Gastroesophageal sphincter (tissue), 4 donors: ENCODE results near the gene NETO1. TPM values are rescaled to one million over a fixed set of nuclear protein-coding genes. Genes with fewer than 3 reads are reported as not detected.

Experiments
- ATAC-seq: fragments of 150-250 bp; one replicate; pipeline ENCODE4 v1.9.1; 2016; ENCODE audit warnings: mild to moderate bottlenecking, moderate library complexity
- H3K27ac ChIP-seq, 4 donors: fragments of 200-600 bp; sonication (generic) in 3 of 4; 1 replicate in 3 of 4; 2 replicates in 1 of 4; pipeline ENCODE4 v1.5.1; 2016 to 2019
- H3K27me3 ChIP-seq: fragments of 200-600 bp; sonication (generic); one replicate; pipeline ENCODE4 v1.5.1; 2019
- H3K36me3 ChIP-seq, 2 donors: fragments of 200-600 bp; sonication (generic); one replicate each; pipeline ENCODE4 v1.5.1; 2019; ENCODE audit warnings: control low read depth in 1 of 2
- H3K4me1 ChIP-seq, 3 donors: fragments of 200-600 bp; sonication (generic); 1 replicate in 2 of 3; 2 replicates in 1 of 3; pipeline ENCODE4 v1.5.1; 2016 to 2019; ENCODE audit warnings: control low read depth in 2 of 3
- H3K4me3 ChIP-seq, 2 donors: fragments of 200-600 bp; sonication (generic); one replicate each; pipeline ENCODE4 v1.5.1; 2019; ENCODE audit warnings: mild to moderate bottlenecking in 1 of 2, moderate library complexity in 1 of 2
- H3K9me3 ChIP-seq, 3 donors: fragments of 200-600 bp; sonication (generic); one replicate each; pipeline ENCODE4 v1.5.1; 2017 to 2019; ENCODE audit warnings: control low read depth in 2 of 3
- EP300 ChIP-seq: sonication (generic); formaldehyde crosslinking; IDR thresholded peaks from one replicate; pipeline ENCODE4 v1.6.1; 2017; ENCODE audit warnings: antibody characterized with exemption, mild to moderate bottlenecking
- POLR2A ChIP-seq, 2 donors: fragments of 450-650 bp; IDR thresholded peaks; one replicate each; pipeline ENCODE4 v1.6.1; 2017; ENCODE audit warnings: antibody characterized with exemption in 2 of 2, mild to moderate bottlenecking in 2 of 2, moderate library complexity in 1 of 2
- POLR2AphosphoS5 ChIP-seq: sonication (generic); formaldehyde crosslinking; IDR thresholded peaks from one replicate; pipeline ENCODE4 v1.6.1; 2017; ENCODE audit warnings: antibody characterized with exemption
- WGBS, 2 donors: methylation state at CpG; one replicate each; pipeline ENCODE4 v1.1.5; 2018; ENCODE audit warnings: low coverage in 1 of 2; 5-methylcytosine and 5-hydroxymethylcytosine counted together
- total RNA-seq, 4 donors: library from RNA; depleted of rRNA; stranded (reverse); fragments of >200 nt; gene quantifications; one replicate each; pipeline ENCODE4 v1.1.0, GENCODE V29; 2016
- TF ChIP-seq, protein P1 (sequence below), 4 experiments: fragments of 200-600 bp in 2 of 4; fragments of 450-650 bp in 2 of 4; sonication (generic) in 1 of 4; IDR thresholded peaks; one replicate each; pipeline ENCODE4 v1.5.1; 2017 to 2019; ENCODE audit warnings: antibody characterized with exemption in 4 of 4, mild to moderate bottlenecking in 2 of 4, moderate library complexity in 2 of 4

NETO1 gene
- total RNA-seq, 4 donors from 2014 or later, result 0.23 TPM; not detected in 3

DNA sequence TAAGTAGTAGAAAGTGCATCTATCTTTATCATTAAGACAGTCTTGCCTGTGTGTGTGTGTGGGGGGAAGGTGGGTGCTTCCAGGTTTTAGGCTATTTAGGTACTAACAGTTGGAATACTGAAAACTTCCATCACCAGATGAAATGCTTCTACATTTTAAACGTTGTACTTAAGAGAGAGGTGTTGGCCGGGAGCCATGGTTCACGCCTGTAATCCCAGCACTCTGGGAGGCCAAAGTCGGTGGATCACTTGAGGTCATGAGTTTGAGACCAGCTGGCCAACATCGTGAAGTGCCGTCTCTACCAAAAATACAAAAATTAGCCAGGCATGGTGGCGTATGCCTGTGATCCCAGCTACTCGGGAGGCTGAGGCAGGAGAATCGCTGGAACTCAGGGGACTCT lies 4.0 kb downstream of the NETO1 start:
- ATAC-seq, result no peak
- H3K27ac ChIP-seq, result no peak overlapping the region
- WGBS, 2 donors, result 53 to 72% methylated on average over 5 to 7 of the region's 9 CpGs
- TF ChIP-seq POLR2AphosphoS5, result no peak
- TF ChIP-seq POLR2A (IDR thresholded peaks at IDR 0.05), result no peak
- TF ChIP-seq, protein P1, sequence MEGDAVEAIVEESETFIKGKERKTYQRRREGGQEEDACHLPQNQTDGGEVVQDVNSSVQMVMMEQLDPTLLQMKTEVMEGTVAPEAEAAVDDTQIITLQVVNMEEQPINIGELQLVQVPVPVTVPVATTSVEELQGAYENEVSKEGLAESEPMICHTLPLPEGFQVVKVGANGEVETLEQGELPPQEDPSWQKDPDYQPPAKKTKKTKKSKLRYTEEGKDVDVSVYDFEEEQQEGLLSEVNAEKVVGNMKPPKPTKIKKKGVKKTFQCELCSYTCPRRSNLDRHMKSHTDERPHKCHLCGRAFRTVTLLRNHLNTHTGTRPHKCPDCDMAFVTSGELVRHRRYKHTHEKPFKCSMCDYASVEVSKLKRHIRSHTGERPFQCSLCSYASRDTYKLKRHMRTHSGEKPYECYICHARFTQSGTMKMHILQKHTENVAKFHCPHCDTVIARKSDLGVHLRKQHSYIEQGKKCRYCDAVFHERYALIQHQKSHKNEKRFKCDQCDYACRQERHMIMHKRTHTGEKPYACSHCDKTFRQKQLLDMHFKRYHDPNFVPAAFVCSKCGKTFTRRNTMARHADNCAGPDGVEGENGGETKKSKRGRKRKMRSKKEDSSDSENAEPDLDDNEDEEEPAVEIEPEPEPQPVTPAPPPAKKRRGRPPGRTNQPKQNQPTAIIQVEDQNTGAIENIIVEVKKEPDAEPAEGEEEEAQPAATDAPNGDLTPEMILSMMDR (IDR thresholded peaks at IDR 0.05), result no peak
- no peak for TF ChIP-seq EP300
- H3K9me3 ChIP-seq, result no peaks in the 10 kb centered on the region
- no peaks in the 10 kb centered on the region for H3K36me3 ChIP-seq
- peaks cover 36% of the 10 kb centered on the region for H3K27me3 ChIP-seq
- H3K4me1 ChIP-seq, result peaks cover 0 to 23% (median 2%) of the 10 kb centered on the region in 3 donors
- H3K4me3 ChIP-seq, result no peak overlapping the region

DNA sequence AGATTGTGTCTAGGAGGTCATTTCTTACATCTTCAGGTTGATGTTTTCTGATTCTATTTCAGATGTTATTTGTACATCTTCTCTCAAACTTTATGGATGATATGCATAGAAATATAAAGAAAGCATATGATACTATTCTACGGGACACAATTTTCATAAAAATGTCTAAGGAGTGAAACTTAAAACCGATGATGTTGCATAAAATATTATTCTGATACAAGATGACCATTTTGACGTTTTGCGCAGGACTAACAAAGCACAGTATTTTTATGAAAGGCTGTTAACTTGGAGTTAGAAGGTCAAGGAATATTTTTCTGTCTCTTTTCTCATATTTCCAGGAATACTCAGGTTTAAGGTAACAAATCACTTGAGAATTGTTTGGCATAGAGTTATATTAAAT lies 8.7 kb downstream of the NETO1 start:
- ATAC-seq, result no peak
- H3K27ac ChIP-seq, result no peak overlapping the region
- TF ChIP-seq, protein P1 (IDR thresholded peaks at IDR 0.05), result no peak
- 79 to 88% methylated on average over 4 of the region's 4 CpGs for WGBS, 2 donors
- no peaks in the 10 kb centered on the region for H3K27me3 ChIP-seq
- no peaks in the 10 kb centered on the region for H3K4me1 ChIP-seq
- no peak overlapping the region for H3K4me3 ChIP-seq
- H3K9me3 ChIP-seq, result no peaks in the 10 kb centered on the region
- no peaks in the 10 kb centered on the region for H3K36me3 ChIP-seq

DNA sequence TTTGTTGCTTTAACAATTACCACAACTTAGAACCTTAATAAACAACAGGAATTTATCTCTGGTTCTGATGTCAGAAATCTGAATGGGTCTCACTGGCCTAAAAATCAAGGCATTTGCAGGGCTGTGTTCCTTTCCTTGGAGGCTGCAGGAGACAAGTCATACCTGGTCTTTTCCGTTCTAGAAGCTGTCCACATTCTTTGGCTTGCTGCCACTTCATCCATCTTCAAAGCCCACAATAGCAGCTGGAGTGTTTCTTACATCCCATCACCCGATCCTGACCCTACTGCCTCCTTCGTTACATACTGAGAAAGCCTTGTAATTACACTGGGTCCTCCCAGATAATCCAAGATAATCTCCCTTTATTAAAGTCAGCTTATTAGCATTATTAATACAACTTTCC lies 18.1 kb downstream of the NETO1 start:
- ATAC-seq, result no peak
- Histone ChIP-seq H3K36me3 (no peaks in the 10 kb centered on the region), H3K27ac (no peak overlapping the region), H3K27me3 (no peaks in the 10 kb centered on the region), H3K4me3 (no peak overlapping the region), H3K4me1 (no peaks in the 10 kb centered on the region), H3K9me3 (no peaks in the 10 kb centered on the region)
- TF ChIP-seq EP300, result no peak
- no peak for TF ChIP-seq POLR2AphosphoS5
- TF ChIP-seq, protein P1 (IDR thresholded peaks at IDR 0.05), result no peak
- no peak for TF ChIP-seq POLR2A (IDR thresholded peaks at IDR 0.05)
- 19 to 29% methylated on average over 3 of the region's 3 CpGs for WGBS, 2 donors

DNA sequence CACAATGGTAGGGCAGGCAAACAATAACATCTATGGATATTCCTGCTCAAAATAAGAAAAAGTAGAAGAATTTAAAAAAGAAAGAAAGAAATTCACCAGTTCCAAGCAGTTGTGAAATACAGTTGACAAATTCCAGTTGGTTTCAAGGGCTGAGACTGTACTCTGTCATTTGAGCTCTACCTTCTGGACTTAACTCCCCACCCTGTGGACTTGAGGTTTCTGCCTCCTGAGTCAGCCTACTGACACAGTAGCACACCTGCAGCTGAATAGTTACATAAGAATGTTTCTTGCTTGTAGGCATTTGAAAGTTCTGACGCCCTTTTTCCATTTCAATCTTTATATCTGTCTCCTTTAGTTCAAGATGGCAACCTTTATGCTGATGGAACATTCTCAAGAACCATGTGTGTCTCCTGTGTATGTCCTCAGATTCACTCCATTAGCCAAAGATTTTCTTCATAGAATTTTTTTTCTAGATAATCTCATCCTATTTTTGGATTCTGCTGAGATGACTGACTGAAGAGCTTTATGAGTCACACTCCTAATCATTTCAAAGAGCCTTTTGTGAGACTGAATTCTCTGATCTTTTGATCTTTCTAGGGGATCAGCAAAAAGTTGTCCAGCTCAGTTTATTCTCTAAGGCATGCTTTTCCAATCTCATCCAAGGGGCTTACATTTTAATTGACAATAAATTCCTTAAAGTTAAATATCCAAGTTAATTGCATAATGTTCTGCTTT lies 19.1 kb downstream of the NETO1 start:
- 29 to 57% methylated on average over 1 of the region's 1 CpG for WGBS, 2 donors
- H3K27ac ChIP-seq, result no peak overlapping the region
- H3K4me3 ChIP-seq, result no peak overlapping the region
- no peaks in the 10 kb centered on the region for H3K9me3 ChIP-seq
- TF ChIP-seq POLR2A (IDR thresholded peaks at IDR 0.05) (no peak), POLR2AphosphoS5 (no peak), EP300 (no peak)
- TF ChIP-seq, protein P1 (IDR thresholded peaks at IDR 0.05), result no peak
- ATAC-seq, result no peak
- no peaks in the 10 kb centered on the region for H3K27me3 ChIP-seq
- no peaks in the 10 kb centered on the region for H3K36me3 ChIP-seq
- no peaks in the 10 kb centered on the region for H3K4me1 ChIP-seq

DNA sequence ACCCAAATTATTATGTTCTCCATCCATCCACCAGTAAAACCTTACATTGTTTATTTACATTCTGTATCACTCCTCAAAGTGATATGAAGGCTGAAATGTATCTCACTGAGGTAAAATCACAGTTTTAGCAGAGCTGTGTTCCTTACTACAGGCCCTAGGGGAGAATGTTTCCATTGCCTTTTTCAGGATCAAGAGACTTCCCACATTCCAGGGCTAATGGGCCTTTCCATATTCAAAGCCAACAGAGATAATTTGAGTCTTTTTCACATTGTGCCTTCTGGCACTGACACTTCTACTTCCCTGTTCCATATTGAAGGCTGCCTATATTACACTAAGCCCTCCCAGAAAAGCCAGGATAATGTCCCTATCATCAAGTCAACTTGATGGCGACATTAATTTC lies 20.0 kb downstream of the NETO1 start:
- H3K4me1 ChIP-seq, result no peaks in the 10 kb centered on the region
- H3K4me3 ChIP-seq, result no peak overlapping the region
- no peak overlapping the region for H3K27ac ChIP-seq
- H3K36me3 ChIP-seq, result no peaks in the 10 kb centered on the region
- 78 to 83% methylated on average over 1 of the region's 1 CpG for WGBS, 2 donors
- no peaks in the 10 kb centered on the region for H3K9me3 ChIP-seq
- no peaks in the 10 kb centered on the region for H3K27me3 ChIP-seq
- ATAC-seq, result no peak
- TF ChIP-seq POLR2A (IDR thresholded peaks at IDR 0.05), result no peak
- TF ChIP-seq POLR2AphosphoS5, result no peak
- TF ChIP-seq, protein P1 (IDR thresholded peaks at IDR 0.05), result no peak
- TF ChIP-seq EP300, result no peak
